HG02759 (cell line): ENCODE data around the gene DNAH8.

Experiments
- ATAC-seq: cut with Tn5 transposase; IDR thresholded peaks from one replicate; pipeline ENCODE4 v1.9.1; 2021; ENCODE audit warnings: mild to moderate bottlenecking, moderate library complexity; ENCODE audit not compliant: unreplicated experiment

DNAH8 gene

GRCh38 chr6:38944655-38945279 is 229.7 kb downstream of the DNAH8 start:
- no peak for ATAC-seq

DNA sequence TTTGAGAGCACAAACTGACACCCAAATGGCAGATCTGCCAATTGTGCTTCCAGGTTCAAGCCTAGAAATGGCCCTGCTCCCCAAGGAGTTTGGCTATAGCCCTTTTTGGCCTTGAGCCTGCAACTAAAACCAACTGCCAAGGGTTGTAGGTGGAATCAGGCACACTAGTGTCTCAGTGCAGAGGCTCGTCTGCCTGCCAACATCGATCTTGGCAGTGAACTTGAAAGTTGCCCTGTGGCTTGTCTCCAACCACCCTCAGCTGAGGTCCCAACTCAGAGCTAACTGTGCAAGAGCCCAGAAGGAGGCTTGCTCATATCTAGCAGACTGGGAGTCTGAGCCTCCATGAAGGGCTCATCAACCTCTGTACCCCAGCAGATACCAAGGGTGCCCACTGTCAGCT is 240.8 kb downstream of the DNAH8 start:
- ATAC-seq, result no peak

GRCh38 chr6:38957426-38957825 is 242.3 kb downstream of the DNAH8 start:
- no peak for ATAC-seq

GRCh38 chr6:38959138-38959537 is 244.0 kb downstream of the DNAH8 start:
- ATAC-seq, result no peak

GRCh38 chr6:38968702-38969149 is 253.6 kb downstream of the DNAH8 start:
- no peak for ATAC-seq

- no peak for ATAC-seq
Measured at GRCh38 chr6:38973178-38974057, 258.3 kb downstream of the DNAH8 start.

- no peak for ATAC-seq
Measured at GRCh38 chr6:38974389-38975151, 259.5 kb downstream of the DNAH8 start.

DNA sequence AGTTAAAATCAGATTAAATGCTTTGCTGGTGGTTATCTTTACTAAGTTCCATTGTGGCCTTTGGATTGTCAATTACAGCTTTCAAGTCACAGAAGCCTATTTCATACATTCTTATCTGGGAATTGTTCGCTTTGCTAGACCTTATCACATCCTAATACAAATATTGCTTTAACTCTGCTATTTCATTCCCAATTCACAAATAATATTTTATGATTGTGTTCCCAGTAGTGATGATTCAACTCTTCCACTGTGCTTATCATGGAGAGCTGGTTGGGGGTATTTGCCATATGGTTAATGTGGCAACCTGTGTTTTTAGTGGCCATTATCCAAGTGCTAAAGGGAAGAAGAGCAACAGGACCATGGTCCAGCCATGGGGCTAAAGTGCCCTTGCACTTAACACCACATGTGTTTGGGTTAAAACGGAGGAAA is 260.5 kb downstream of the DNAH8 start:
- no peak for ATAC-seq

DNA sequence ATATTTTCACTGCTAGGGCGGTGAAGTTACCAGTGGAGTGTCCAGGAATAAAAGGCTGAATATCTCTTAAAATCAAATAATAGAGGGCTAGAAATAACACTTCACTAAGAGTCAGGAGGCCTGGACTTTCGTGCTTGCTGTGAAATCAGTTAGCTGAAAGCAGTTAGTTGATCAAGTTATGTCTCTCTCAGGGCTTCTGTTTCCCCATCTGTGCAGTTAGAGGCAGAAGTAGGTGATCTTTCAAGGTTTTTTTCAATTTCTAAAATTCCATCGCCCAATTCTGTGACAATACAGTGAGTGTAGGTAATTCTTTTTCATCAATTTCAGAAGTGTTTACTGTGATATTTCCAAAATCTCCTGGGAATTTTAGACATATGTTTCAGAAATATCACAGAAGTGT is 260.9 kb downstream of the DNAH8 start:
- ATAC-seq, result no peak

DNA sequence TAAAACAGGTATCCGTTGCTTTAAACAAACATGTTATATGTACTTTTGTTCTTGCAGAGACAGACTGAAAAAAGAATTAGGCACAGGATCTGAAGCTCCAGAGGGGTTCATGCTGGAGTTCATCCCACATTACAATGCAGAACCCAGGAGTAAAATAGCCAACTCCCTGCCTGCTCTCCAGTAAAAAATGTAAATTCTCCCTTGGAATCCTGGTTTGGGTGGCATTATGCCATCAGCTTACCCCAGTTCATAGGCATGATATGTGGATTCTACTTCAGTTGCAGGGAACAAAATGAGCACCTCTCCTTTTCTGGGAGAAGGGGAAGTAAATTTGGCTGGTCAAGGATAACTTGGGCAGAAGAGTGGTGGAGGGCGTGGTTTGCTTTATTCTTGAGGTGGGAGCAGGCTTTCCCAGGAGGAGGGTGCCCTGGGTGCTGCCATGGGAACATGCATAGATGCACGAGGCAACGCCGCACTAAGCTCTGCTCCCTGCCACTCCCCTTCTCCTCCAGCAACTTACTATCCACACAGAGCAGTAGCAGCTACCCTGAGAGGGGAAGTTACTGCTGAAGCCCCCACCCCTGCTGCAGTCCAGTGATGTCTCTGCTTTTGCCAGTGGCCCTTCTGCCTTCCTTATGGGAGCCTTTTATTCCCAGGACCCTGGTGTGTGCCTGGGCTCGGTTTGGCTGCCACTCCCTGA is 261.8 kb downstream of the DNAH8 start:
- no peak for ATAC-seq

GRCh38 chr6:38978139-38978704 is 263.1 kb downstream of the DNAH8 start:
- ATAC-seq, result no peak

GRCh38 chr6:38982470-38982869 is 267.4 kb downstream of the DNAH8 start:
- ATAC-seq, result no peak

- ATAC-seq, result no peak
Measured at GRCh38 chr6:38984723-38985122, 269.6 kb downstream of the DNAH8 start.

GRCh38 chr6:38985839-38986238 is 270.7 kb downstream of the DNAH8 start:
- ATAC-seq, result no peak

- no peak for ATAC-seq
Measured at GRCh38 chr6:38987503-38987902, 272.4 kb downstream of the DNAH8 start.

- no peak for ATAC-seq
Measured at GRCh38 chr6:38988736-38989449, 273.8 kb downstream of the DNAH8 start.

GRCh38 chr6:38990475-38990874 is 275.4 kb downstream of the DNAH8 start:
- no peak for ATAC-seq

GRCh38 chr6:38996676-38997075 is 281.6 kb downstream of the DNAH8 start:
- no peak for ATAC-seq

GRCh38 chr6:38997128-38997761 is 282.1 kb downstream of the DNAH8 start:
- ATAC-seq, result no peak
